Stimulated activated naive B cell treated with anti-CD40 and anti-IgM and Interleukin-4, amounts not matched to agents 10 μg/mL and 1 μg/mL and 100 μg/mL, for 72 hours (primary cell): ENCODE results near the gene MRNIP.

Source experiments
- ATAC-seq, 2 donors: fragments of 150-1000 bp; cut with Tn5 transposase; replicated peaks; 2 replicates each; pipeline ENCODE4 v1.10.0; 2021; ENCODE audit warnings: moderate library complexity in 1 of 2
- DNase-seq: peaks from one replicate; pipeline ENCODE4 v3.0.0; 2021
- H3K27ac Mint-ChIP-seq: one replicate; pipeline ENCODE4 v1.8.0; 2022; ENCODE audit warnings: mild to moderate bottlenecking, mixed read lengths
- H3K27me3 Mint-ChIP-seq, 2 donors: one replicate each; pipeline ENCODE4 v1.8.0; 2022; ENCODE audit warnings: mixed read lengths in 2 of 2
- H3K36me3 Mint-ChIP-seq, 2 donors: one replicate each; pipeline ENCODE4 v1.8.0; 2022; ENCODE audit warnings: mixed read lengths in 2 of 2, mild to moderate bottlenecking in 1 of 2
- H3K4me1 Mint-ChIP-seq, 2 donors: one replicate each; pipeline ENCODE4 v1.8.0; 2022; ENCODE audit warnings: mixed read lengths in 2 of 2, mild to moderate bottlenecking in 1 of 2
- H3K4me3 Mint-ChIP-seq, 2 donors: one replicate each; pipeline ENCODE4 v1.8.0; 2022; ENCODE audit warnings: mild to moderate bottlenecking in 2 of 2, mixed read lengths in 2 of 2, moderate library complexity in 1 of 2
- H3K9me3 Mint-ChIP-seq, 2 donors: one replicate each; pipeline ENCODE4 v1.8.0; 2022; ENCODE audit warnings: mixed read lengths in 2 of 2, mild to moderate bottlenecking in 1 of 2

The MRNIP gene

DNA sequence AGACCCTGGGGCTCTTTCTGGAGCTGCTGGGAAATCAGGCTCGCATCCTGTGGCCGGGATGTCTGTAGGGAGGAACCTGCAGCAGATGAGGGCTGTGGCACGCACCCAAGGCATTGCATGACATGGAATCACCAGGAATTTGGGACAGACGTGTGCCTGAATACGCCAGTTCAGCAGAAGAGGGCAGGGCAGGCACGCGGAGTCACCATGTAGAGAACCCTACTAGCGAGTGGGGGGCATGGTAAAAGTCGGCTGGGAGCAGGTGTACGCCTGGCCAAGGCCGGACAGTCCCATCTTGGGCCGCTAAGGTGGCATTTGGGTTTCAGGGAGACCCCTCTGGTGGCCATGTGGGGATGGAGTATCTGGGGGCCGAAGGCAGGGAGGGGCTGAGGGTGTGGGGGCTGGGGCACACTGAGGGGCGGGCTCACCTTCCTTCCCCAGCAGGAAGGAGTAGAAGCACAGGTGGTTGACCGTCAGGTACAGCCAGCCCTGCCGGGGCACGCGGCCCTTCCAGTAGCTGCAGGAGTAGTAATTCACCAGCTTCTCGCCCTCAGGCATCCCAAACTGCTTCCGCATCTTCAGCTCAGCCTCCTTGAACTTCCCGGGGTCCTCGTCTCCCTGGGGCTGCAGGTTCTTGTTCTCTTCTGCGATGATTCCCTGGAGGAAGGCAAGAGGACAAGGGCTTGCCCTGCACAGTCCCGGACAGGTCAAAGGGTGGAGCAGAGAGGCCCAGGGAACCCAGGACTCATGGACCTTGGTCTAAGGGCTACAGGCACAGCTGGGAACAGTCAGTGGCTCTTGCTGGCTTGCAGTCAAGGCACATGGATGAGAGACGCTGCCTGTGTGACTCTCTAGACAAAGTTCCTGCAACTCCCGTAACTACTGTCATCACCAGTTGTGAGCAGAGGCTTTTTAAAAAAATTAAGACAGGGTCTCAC is 35.6 kb upstream of the MRNIP start:
- no peaks in the 10 kb centered on the region for H3K9me3 Mint-ChIP-seq
- DNase-seq (no peak), ATAC-seq (no peak)
- peaks cover 42 to 52% of the 10 kb centered on the region in 2 donors for H3K36me3 Mint-ChIP-seq
- H3K4me3 Mint-ChIP-seq: no peak overlapping the region
- no peak overlapping the region for H3K27ac Mint-ChIP-seq
- no peaks in the 10 kb centered on the region for H3K4me1 Mint-ChIP-seq
- no peaks in the 10 kb centered on the region for H3K27me3 Mint-ChIP-seq

DNA sequence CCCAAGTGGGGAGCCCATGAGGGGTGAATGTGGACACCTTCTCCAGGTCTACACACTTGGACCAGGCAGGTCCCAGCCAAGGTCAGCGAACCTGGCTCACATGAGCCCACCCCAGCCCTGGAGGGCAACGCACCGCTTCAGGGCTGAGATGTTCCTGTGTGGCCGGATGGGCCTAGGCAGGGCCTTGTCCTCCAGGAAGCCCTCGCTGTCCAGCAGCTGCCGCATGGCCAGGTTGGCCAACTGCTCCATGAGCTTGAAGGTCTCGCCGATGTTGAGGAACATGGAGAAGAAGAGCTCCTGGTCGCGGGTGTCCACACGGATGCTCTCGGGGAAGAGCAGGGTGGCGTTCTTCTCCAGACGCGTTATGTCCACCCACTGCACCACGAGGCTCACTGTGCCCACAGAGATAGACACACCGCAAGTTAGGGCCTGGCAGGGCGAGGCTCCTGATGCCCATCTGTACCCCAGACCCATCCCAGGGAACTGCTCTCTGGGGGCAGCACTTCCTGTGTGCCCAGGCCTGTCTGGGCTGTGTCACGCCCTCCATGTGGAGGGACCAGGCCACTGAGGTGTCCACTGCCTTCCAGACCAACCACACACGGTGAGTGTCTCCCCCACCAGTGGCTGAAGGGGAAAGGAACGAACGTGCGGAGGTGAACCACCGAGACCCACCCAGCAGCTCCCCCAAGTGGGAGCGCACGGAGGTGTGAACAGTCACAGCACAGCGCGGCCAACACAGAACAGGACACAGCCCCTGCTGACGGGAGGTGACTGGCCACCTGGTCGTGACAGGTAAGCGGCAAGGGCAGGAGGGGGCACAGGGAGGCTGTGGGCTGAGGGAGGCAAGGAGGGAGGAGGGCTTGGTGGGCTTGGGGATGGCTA is 34.7 kb upstream of the MRNIP start:
- no peaks in the 10 kb centered on the region for H3K27me3 Mint-ChIP-seq
- no peak overlapping the region for H3K27ac Mint-ChIP-seq
- H3K4me3 Mint-ChIP-seq: no peak overlapping the region
- H3K36me3 Mint-ChIP-seq: peaks cover 50 to 56% of the 10 kb centered on the region in 2 donors
- peaks cover 0 to 5% of the 10 kb centered on the region in 2 donors for H3K4me1 Mint-ChIP-seq
- DNase-seq (no peak), ATAC-seq (no peak)
- no peaks in the 10 kb centered on the region for H3K9me3 Mint-ChIP-seq

DNA sequence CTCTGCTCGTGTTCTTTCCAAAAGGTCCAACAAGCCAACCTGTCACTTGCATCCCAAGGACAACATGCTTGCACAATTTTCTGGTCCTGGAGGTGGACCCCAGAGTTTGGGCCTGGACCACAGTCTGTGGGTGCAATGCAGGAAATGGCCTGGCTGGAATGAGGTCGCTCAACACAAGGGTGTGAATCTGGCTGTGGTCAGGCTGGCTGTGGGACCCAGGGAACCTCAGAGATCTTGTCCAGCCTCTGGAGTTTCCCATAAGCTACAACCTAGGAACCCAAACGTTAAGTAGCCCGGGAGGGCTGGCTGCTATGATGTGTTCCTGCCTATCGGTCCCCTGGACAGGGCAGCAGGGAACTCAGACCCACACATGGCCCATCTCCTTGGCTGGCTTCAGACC is 33.6 kb upstream of the MRNIP start:
- Mint-ChIP-seq H3K4me3 (no peak overlapping the region), H3K27ac (no peak overlapping the region), H3K4me1 (peaks cover 0 to 5% of the 10 kb centered on the region in 2 donors), H3K9me3 (no peaks in the 10 kb centered on the region), H3K27me3 (no peaks in the 10 kb centered on the region), H3K36me3 (peaks cover 55 to 60% of the 10 kb centered on the region in 2 donors)
- DNase-seq (no peak), ATAC-seq (no peak)

DNA sequence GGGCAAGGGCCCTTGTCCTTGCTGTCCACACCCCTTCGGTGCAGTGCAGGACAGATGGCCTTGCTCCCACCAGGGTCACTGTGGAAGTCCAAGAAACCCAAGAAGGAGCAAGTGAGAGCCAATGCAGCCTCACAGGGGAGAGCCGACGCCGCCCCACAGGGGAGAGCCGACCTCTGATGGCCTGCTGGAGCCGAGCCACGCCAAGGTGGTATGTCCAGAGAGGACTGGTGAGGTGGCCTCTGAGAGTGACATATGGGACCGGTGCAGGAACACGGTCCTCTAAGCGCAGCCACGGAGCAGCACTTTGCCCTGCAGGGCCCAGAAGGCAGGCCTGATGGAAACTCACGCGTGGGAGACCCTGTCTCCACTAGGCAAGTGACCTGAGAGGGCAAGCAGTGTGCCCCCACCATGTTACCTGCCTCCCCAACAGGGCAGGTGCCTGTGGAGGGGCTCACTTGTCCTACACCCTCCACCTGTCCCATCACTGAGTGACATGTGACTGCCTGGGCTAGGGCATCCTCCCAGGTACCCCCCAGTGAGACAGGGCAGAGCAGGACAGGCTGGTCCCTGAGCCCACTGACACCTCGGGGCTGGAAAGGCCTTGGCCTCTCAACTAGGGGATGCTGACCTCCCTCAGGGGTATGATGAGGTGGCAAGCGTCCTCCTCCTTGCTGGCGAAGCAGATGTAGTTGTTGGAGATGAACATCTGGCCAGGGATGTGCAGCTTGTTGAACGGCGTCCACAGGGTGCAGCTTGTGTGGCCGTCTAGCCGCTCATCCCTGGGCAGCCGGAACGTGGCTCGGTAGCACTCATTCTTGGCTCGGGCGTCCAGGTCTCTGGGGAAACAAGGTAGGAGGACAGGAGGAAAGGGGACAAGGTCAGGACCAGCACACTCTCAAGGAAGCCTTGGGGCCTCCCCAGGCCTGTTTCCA is 32.4 kb upstream of the MRNIP start:
- Mint-ChIP-seq H3K4me1 (peaks cover 0 to 5% of the 10 kb centered on the region in 2 donors), H3K9me3 (no peaks in the 10 kb centered on the region), H3K36me3 (peaks cover 64 to 72% of the 10 kb centered on the region in 2 donors), H3K27ac (no peak overlapping the region), H3K27me3 (no peaks in the 10 kb centered on the region), H3K4me3 (no peak overlapping the region)
- DNase-seq (no peak), ATAC-seq (no peak)

DNA sequence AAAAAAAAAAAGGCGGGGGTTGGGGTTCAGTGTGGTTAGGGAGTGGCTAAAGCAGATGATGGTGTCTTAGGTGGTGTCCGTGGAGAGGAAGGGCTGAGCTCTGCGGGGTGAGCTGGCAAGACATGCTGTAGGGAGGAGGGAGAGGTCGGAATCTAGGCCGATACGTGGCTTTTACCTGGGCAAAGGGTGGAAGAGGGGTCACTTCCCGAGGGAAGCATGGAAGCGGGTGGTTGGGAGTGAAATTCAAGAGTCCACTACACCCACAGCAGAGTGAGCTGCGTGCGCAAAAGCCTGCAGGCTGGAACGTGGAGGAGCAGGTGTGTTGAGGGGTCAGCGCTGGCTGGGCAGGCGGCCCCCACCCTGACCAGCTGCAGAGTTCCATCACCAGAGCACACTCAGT is 31.3 kb upstream of the MRNIP start:
- ATAC-seq (no peak), DNase-seq (no peak)
- peaks cover 0 to 5% of the 10 kb centered on the region in 2 donors for H3K4me1 Mint-ChIP-seq
- no peak overlapping the region for H3K4me3 Mint-ChIP-seq
- H3K9me3 Mint-ChIP-seq: peaks cover 0 to 1% of the 10 kb centered on the region in 2 donors
- no peaks in the 10 kb centered on the region for H3K27me3 Mint-ChIP-seq
- H3K36me3 Mint-ChIP-seq: peaks cover 67 to 79% of the 10 kb centered on the region in 2 donors
- H3K27ac Mint-ChIP-seq: no peak overlapping the region

DNA sequence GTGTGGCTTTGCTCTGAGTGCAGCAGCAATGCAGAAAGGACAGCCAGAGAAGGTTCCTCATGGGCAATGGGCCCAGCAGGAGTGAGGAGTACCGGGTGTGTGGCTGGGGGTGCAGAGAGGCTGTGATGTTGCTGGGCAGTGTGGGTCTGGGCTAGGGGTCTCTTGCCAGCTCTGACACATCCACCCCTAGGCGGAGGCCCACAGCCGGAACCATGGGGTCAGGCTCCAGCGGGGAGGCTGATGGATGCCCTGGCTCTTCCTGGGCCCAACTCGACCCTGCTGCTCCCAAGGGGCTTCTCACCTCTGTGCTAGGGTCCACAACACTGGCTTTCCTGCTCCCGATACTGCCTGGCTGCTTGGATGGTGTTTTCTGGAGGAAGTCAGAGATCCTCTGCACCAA is 29.2 kb upstream of the MRNIP start:
- H3K27ac Mint-ChIP-seq: no peak overlapping the region
- DNase-seq: no peak
- ATAC-seq: no peak
- no peak overlapping the region for H3K4me3 Mint-ChIP-seq
- H3K27me3 Mint-ChIP-seq: no peaks in the 10 kb centered on the region
- H3K4me1 Mint-ChIP-seq: peaks cover 0 to 5% of the 10 kb centered on the region in 2 donors
- H3K36me3 Mint-ChIP-seq: peaks cover 72 to 85% of the 10 kb centered on the region in 2 donors
- H3K9me3 Mint-ChIP-seq: peaks cover 10 to 13% of the 10 kb centered on the region in 2 donors

DNA sequence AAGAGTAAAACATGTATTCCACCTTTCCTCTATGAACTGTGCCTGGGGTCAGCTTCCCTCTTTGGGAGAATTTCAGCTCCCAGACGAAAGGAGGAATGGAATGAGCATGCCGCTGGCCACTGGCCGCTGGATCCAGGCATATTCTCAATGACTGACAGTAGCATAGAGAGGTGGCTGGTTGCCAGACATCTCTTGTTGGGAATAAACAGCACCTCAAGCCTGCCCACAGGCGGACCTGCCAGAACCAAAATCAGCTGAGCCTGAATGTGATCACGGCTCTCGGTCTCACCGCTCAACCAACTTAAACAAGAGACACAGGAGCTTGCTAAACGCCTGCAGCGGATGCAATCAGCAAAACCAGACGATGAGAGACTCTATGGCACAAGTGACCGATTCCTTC is 28.5 kb upstream of the MRNIP start:
- H3K9me3 Mint-ChIP-seq: peaks cover 12 to 16% of the 10 kb centered on the region in 2 donors
- H3K4me1 Mint-ChIP-seq: peaks cover 0 to 5% of the 10 kb centered on the region in 2 donors
- no peak overlapping the region for H3K27ac Mint-ChIP-seq
- no peak overlapping the region for H3K4me3 Mint-ChIP-seq
- H3K27me3 Mint-ChIP-seq: no peaks in the 10 kb centered on the region
- no peak for DNase-seq
- H3K36me3 Mint-ChIP-seq: peaks cover 79 to 88% of the 10 kb centered on the region in 2 donors
- ATAC-seq: no peak

DNA sequence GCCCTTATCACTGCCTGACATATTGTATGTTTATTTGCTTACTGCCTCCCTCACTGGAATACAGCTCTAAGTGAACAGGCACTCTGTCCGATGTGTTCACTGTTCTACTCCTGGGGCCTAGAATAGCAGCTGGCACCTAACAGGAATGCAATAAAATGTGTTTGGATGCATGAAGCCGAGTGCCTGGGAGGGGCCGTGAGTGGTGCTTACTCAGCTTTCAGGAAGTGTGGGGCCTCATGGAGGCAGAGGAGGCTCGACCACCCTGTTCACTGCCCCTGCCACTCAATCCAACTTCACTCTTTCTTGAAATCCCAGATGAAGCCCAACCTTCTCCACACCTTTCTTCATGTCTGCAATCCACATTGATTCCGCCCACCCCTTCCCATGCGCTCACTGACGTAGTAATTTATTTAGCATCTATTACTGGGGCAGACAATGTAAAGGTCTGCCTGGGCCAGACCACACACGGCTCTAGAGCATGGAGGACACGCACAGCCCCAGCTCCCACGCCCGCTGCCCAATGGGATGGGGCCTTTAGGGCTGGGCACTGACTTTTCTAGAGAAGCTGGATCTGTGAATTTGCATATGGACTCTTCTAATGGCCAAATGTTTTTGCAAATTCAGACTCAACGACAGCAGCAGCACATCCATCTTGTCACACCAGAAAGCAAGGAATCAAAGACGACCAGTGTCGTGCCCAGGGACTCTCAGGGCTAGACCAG is 27.7 kb upstream of the MRNIP start:
- H3K27ac Mint-ChIP-seq: no peak overlapping the region
- H3K27me3 Mint-ChIP-seq: no peaks in the 10 kb centered on the region
- DNase-seq (no peak), ATAC-seq (no peak)
- peaks cover 0 to 5% of the 10 kb centered on the region in 2 donors for H3K4me1 Mint-ChIP-seq
- peaks cover 80 to 87% of the 10 kb centered on the region in 2 donors for H3K36me3 Mint-ChIP-seq
- peaks cover 12 to 16% of the 10 kb centered on the region in 2 donors for H3K9me3 Mint-ChIP-seq
- no peak overlapping the region for H3K4me3 Mint-ChIP-seq

DNA sequence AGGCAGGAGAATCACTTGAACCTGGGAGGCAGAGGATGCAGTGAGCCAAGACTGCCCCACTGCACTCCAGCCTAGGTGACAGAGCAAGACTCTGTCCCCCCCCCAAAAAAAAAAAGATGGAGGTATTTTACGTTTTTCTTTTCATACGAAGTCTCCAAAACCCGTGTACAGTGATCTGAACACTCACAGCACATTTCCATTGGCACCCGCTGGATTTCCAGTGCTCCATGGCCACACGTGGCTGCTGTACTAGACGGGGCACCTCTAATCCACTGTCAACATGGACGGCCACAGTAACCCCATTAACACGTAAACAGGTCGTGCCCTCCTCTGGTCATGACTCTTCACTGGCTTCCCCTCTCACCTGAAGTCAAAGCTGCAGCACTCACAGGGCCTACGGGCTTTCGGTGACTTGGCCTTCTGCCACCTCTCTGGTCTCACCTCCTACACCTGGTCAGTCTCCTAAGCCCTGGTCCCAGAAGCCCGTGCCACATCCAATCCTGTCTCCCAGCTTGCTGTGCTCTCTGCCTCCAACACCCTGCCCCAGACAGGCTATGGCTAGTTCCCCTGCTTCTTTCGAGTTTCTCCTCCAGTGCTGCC is 27.0 kb upstream of the MRNIP start:
- ATAC-seq (no peak), DNase-seq (no peak)
- Mint-ChIP-seq H3K4me3 (no peak overlapping the region), H3K27ac (no peak overlapping the region), H3K9me3 (peaks cover 12 to 16% of the 10 kb centered on the region in 2 donors), H3K36me3 (peaks cover 81 to 89% of the 10 kb centered on the region in 2 donors), H3K4me1 (peaks cover 0 to 5% of the 10 kb centered on the region in 2 donors), H3K27me3 (no peaks in the 10 kb centered on the region)

DNA sequence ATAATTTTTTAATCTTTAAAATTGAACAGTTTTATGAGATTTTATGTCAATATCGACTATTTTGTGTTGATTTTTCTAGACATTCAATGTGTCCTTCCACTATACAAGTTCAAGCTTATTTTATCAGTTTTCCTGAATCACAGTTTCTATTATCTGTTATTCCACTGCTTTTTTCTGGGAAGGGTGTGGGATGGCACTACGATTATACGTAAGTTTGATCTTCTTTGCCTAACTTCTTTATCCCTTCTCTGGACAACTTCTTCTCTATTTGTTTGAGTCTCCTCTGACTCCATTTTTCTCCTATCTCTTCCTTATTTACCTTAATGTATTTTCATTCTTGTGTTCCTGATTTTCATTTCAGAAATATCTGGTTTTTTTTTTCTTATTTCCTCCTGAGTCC is 24.5 kb upstream of the MRNIP start:
- no peaks in the 10 kb centered on the region for H3K4me1 Mint-ChIP-seq
- no peak overlapping the region for H3K27ac Mint-ChIP-seq
- DNase-seq (no peak), ATAC-seq (no peak)
- H3K9me3 Mint-ChIP-seq: peaks cover 12 to 16% of the 10 kb centered on the region in 2 donors
- H3K4me3 Mint-ChIP-seq: no peak overlapping the region
- no peaks in the 10 kb centered on the region for H3K27me3 Mint-ChIP-seq
- peaks cover 72 to 79% of the 10 kb centered on the region in 2 donors for H3K36me3 Mint-ChIP-seq

DNA sequence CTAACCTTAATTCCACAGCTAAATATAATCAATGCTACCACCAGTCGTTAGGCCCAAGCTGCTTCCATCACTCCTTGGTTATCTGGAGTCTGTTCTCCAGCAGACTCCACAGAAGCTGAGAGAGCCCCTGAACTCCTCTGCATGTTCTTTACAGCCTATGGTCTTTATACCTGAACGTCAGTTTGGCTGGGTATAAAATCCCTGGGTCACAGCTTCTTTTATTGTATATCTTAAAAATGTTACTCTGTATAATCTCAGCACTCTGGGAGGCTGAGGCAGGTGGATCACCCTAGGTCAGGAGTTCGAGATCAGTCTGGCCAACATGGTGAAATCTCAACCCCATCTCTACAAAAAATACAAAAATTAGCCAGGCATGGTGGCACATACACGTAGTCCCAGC is 23.7 kb upstream of the MRNIP start:
- no peaks in the 10 kb centered on the region for H3K27me3 Mint-ChIP-seq
- H3K4me3 Mint-ChIP-seq: no peak overlapping the region
- H3K27ac Mint-ChIP-seq: no peak overlapping the region
- peaks cover 70 to 77% of the 10 kb centered on the region in 2 donors for H3K36me3 Mint-ChIP-seq
- DNase-seq: no peak
- ATAC-seq: no peak
- H3K9me3 Mint-ChIP-seq: peaks cover 12 to 16% of the 10 kb centered on the region in 2 donors
- no peaks in the 10 kb centered on the region for H3K4me1 Mint-ChIP-seq

DNA sequence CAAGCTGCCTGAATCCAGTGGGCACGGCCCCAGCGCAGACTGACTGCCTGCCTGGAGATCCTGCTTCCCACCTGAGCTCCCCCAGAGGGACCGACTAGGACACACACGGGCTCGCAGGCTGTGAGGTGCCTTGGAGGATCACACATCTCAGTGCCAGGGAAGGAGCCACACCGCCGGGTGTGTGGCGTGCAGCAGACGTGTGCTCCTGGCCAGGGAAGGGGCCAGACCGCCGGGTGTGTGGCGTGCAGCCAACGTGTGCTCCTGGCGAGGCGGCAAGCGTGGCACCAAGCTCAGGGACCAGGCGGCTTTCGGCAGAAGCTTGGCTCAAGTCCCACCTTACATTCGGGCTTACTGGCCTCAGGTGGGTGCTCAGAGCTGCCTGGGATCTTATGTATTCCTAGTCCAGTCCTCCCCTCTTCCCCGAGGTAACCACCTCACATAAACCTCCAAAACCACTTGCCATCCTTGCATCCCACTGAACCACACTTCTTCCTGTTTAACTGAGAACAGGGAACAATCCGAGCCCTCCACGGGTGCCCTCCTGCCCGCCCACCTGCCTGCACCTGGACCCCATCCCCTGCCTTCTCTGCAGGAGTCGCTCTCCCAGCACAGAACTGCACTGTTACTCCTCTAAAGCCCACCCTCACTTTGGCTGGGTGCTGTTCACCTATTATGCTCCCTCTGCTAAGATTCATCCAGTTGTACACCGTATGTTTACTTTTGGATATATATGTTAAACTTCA is 22.4 kb upstream of the MRNIP start:
- Mint-ChIP-seq H3K4me3 (no peak overlapping the region), H3K27ac (peak overlapping the region; percentile 43), H3K27me3 (no peaks in the 10 kb centered on the region), H3K4me1 (no peaks in the 10 kb centered on the region), H3K36me3 (peaks cover 61 to 75% of the 10 kb centered on the region in 2 donors), H3K9me3 (peaks cover 12 to 16% of the 10 kb centered on the region in 2 donors)
- ATAC-seq (no peak), DNase-seq (no peak)
